H1 (cell line): ENCODE results near the gene PTPRCAP. TPM values are rescaled to one million over a fixed set of nuclear protein-coding genes. Genes with fewer than 3 reads are reported as not detected.

Source experiments
- CHD7 ChIP-seq: fragments of 300-600 bp; sonication (generic); IDR thresholded peaks from 2 replicates; pipeline ENCODE4 v1.7.1; 2012; ENCODE audit warnings: low read length, moderate library complexity, mild to moderate bottlenecking, inconsistent platforms; ENCODE audit not compliant: insufficient replicate concordance
- CREB1 ChIP-seq: IDR thresholded peaks from 2 replicates; pipeline ENCODE4 v1.6.1; 2012; ENCODE audit warnings: inconsistent platforms
- KDM1A ChIP-seq: fragments of 200-600, 300-600 bp; sonication (generic); IDR thresholded peaks from 2 replicates; pipeline ENCODE4 v1.7.1; 2016; ENCODE audit warnings: mild to moderate bottlenecking, low read length, borderline replicate concordance
- NRF1 ChIP-seq: IDR thresholded peaks from 2 replicates; pipeline ENCODE4 v1.6.1; 2011; ENCODE audit warnings: mild to moderate bottlenecking, low read depth, low read length, improper control_type of control experiment
- POU5F1 ChIP-seq: IDR thresholded peaks from 2 replicates; pipeline ENCODE4 v1.6.1; 2011; ENCODE audit warnings: low read depth, mild to moderate bottlenecking, low read length, moderate library complexity
- RNF2 ChIP-seq: fragments of 200-900, 300-1000 bp; sonication (generic); IDR thresholded peaks from 2 replicates; pipeline ENCODE4 v1.7.1; 2016; ENCODE audit warnings: borderline replicate concordance, low read depth, mild to moderate bottlenecking, antibody characterized with exemption, low read length; ENCODE audit not compliant: poor library complexity, severe bottlenecking; ENCODE audit errors: missing control alignments
- RXRA ChIP-seq: IDR thresholded peaks from 2 replicates; pipeline ENCODE4 v1.6.1; 2011; ENCODE audit warnings: low read depth, mild to moderate bottlenecking, low read length, moderate library complexity; ENCODE audit not compliant: insufficient read depth
- TBP ChIP-seq: IDR thresholded peaks from 2 replicates; pipeline ENCODE4 v1.6.1; 2011; ENCODE audit warnings: low read depth, low read length, improper control_type of control experiment
- polyA plus RNA-seq, 7 experiments: library from polyadenylated mRNA; depleted of rRNA in 3 of 7; stranded (reverse) in 5 of 7; unstranded in 2 of 7; fragments of >200 nt in 5 of 7; fragments of 200-250 nt in 2 of 7; gene quantifications; 1 replicate in 5 of 7; 2 replicates in 1 of 7; 4 replicates in 1 of 7; pipeline versions ENCODE4 v1.2.1 to v1.2.3, GENCODE V29; 2011 to 2013; ENCODE audit warnings: missing spikeins in 2 of 7, mixed read lengths in 2 of 7
- total RNA-seq: library from RNA; stranded (reverse); fragmentation: NEBNext Ultra II Directional; extraction: Animal tissue kit (Norgen Biotek cat#: 25700); gene quantifications from 2 replicates; pipeline ENCODE4 v1.2.1, GENCODE V29; 2021

PTPRCAP gene
- total and polyA plus RNA-seq, 2 of the 8 experiments (the other 6 are each of a cell fraction or from before 2014, with no cell fraction given): 0.78 to 6.7 TPM

DNA sequence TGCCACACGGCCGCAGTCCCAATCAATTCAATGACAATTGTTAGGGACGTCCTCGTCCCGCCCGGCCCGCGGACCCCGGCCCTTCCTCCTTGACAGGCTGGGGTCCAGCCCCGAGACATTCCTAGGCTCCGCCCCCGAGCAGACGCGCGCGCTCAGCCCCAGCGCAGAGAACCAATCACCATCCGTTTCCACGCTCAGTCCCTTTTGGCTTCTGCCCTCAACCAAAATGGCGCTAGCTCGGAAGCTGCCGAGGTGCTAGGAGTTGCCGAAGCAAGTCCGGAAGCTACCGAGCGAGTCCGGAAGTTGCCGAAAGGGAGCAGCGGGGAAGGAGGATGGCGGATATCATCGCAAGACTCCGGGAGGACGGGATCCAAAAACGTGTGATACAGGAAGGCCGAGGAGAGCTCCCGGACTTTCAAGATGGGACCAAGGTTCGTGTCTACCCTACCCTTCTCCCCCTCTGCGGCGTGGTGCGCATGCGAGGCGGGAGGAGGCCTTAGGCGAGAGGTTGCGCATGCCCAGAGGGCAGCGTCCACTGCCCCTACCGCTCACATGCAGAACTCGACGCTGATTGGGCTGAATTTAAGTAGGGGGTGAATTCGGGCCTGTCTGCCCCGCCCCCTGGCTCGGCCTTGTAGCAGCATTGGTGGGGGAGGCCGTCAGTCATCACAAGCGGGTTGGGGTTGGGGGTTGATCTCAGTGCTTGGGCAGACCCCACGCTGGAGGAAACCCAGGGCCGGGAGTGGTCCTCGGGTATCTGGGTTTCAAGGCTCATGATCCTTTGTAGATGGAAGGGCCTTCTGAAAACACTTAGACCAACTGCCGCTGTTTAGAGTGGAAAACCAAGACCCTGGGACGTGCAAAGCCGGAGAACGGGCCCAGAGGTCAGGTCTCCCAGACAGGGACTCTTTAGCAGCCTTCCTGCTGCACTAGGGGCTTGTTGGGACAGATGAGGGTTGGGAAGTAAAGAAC lies 45.6 kb upstream of the PTPRCAP start, which contains the start of gene AIP (continued):
- TF ChIP-seq CHD7: no peak
- peak; percentile 54 for TF ChIP-seq CREB1
- peak; percentile 24; the same call in 1 of the 2 replicates for TF ChIP-seq KDM1A
- peak; percentile 80 for TF ChIP-seq TBP
- no peak for TF ChIP-seq RXRA
- peak; percentile 83 for TF ChIP-seq NRF1
- no peak for TF ChIP-seq POU5F1
- TF ChIP-seq RNF2: peak; percentile 68
